Endothelial cell of umbilical vein (primary cell): ENCODE data around the gene NEDD9. TPM values are rescaled to one million over a fixed set of nuclear protein-coding genes. Genes with fewer than 3 reads are reported as not detected.

Experiments used
- BruUV-seq: library from RNA; stranded (reverse); fragments of 400-500 nt; replicated peaks from 2 replicates; lab custom pipeline; 2021; lab: Mats Ljungman, UMichigan
- CTCF ChIA-PET: fragments of 300-600, 350-600 bp; sonication (Branson Sonifier 250); formaldehyde crosslinking; loops from one replicate; lab custom pipeline; 2021; ENCODE audit warnings: antibody characterized with exemption, inconsistent platforms; lab: Charles Lee
- POLR2A ChIA-PET: fragments of 300-600, 350-600 bp; sonication (Branson Sonifier 250); formaldehyde crosslinking; loops from one replicate; lab custom pipeline; 2021; ENCODE audit warnings: antibody characterized with exemption, inconsistent platforms; lab: Charles Lee
- DNase-seq: peaks from one replicate; pipeline ENCODE4 v3.0.0-alpha.2; 2011; ENCODE audit warnings: low read depth, low spot score
- FAIRE-seq: peaks from 2 replicates; lab custom pipeline; 2011; peaks lifted over from hg19 to GRCh38; lab: Jason Lieb, UNC
- H2AFZ ChIP-seq: 2 replicates; pipeline ENCODE4 v1.6.0; 2012; ENCODE audit warnings: low read depth, low read length, control low read depth, inconsistent platforms
- H3K27ac ChIP-seq: 2 replicates; pipeline ENCODE4 v1.5.1; 2011; ENCODE audit warnings: low read depth, mild to moderate bottlenecking, control low read depth, low read length, moderate library complexity; ENCODE audit not compliant: insufficient read depth
- H3K27me3 ChIP-seq, 2 experiments: 2 replicates each; pipeline versions ENCODE4 v1.6.0 to v1.6.1; 2011; ENCODE audit warnings: low read length in 2 of 2, mixed read lengths in 1 of 2; ENCODE audit not compliant: control insufficient read depth in 2 of 2, insufficient read depth in 2 of 2
- H3K36me3 ChIP-seq, 2 experiments: 2 replicates in 1 of 2; 3 replicates in 1 of 2; pipeline ENCODE4 v1.5.1; 2011; ENCODE audit warnings: low read length in 2 of 2, mild to moderate bottlenecking in 1 of 2, moderate library complexity in 1 of 2; ENCODE audit not compliant: control insufficient read depth in 2 of 2, insufficient read depth in 2 of 2; ENCODE audit errors: extremely low read depth in 1 of 2
- H3K4me1 ChIP-seq: 3 replicates; pipeline ENCODE4 v1.5.1; 2011; ENCODE audit warnings: mild to moderate bottlenecking, low read length; ENCODE audit not compliant: control insufficient read depth, insufficient read depth; ENCODE audit errors: extremely low read depth
- H3K4me2 ChIP-seq: 2 replicates; pipeline ENCODE4 v1.6.1; 2011; ENCODE audit warnings: low read length, control low read depth, mixed read lengths; ENCODE audit not compliant: insufficient read depth
- H3K4me3 ChIP-seq, 3 experiments: fragments of 200-600 bp in 1 of 3; sonication (generic), shearing (Covaris generic) in 1 of 3; replicated peaks in 1 of 3; 2 replicates each; pipeline ENCODE4 v1.5.1; 2011 to 2016; ENCODE audit warnings: control low read depth in 3 of 3, low read length in 3 of 3, mild to moderate bottlenecking in 2 of 3, inconsistent platforms in 1 of 3, low read depth in 1 of 3, moderate library complexity in 1 of 3; ENCODE audit not compliant: insufficient read depth in 1 of 3
- H3K79me2 ChIP-seq: 2 replicates; pipeline ENCODE4 v1.6.0; 2012; ENCODE audit warnings: low read length, inconsistent platforms; ENCODE audit not compliant: control insufficient read depth, insufficient read depth
- H3K9ac ChIP-seq: replicated peaks from 2 replicates; pipeline ENCODE3; 2011; ENCODE audit warnings: low read length, control low read depth; ENCODE audit not compliant: insufficient read depth; ENCODE audit errors: extremely low read depth
- H3K9me1 ChIP-seq: replicated peaks from 3 replicates; pipeline ENCODE4 v1.6.0; 2011; ENCODE audit warnings: mild to moderate bottlenecking, low read length; ENCODE audit not compliant: control insufficient read depth, insufficient read depth; ENCODE audit errors: extremely low read depth
- H3K9me3 ChIP-seq: replicated peaks from 2 replicates; pipeline ENCODE4 v1.5.1; 2012; ENCODE audit warnings: low read length, inconsistent platforms; ENCODE audit not compliant: control insufficient read depth, insufficient read depth
- H4K20me1 ChIP-seq: replicated peaks from 2 replicates; pipeline ENCODE3; 2011; ENCODE audit warnings: mild to moderate bottlenecking, low read length; ENCODE audit not compliant: control insufficient read depth, insufficient read depth; ENCODE audit errors: extremely low read depth
- CTCF ChIP-seq, 2 donors: IDR thresholded peaks; 1 replicate in 1 of 2; 2 replicates in 1 of 2; pipeline ENCODE4 v1.5.1; 2011; ENCODE audit warnings: low read length in 2 of 2, mild to moderate bottlenecking in 2 of 2, moderate library complexity in 2 of 2, control low read depth in 1 of 2, inconsistent platforms in 1 of 2, low read depth in 1 of 2; ENCODE audit not compliant: insufficient read depth in 1 of 2; ENCODE audit errors: extremely low read depth in 1 of 2
- EZH2 ChIP-seq: IDR thresholded peaks from 2 replicates; pipeline ENCODE4 v1.6.1; 2012; ENCODE audit warnings: borderline replicate concordance, low read depth, mild to moderate bottlenecking, moderate library complexity, low read length, inconsistent platforms; ENCODE audit not compliant: severe bottlenecking
- FOS ChIP-seq: IDR thresholded peaks from 2 replicates; pipeline ENCODE4 v1.6.1; 2011; ENCODE audit warnings: mild to moderate bottlenecking, low read length, moderate library complexity, borderline replicate concordance; ENCODE audit not compliant: insufficient read depth
- GATA2 ChIP-seq: IDR thresholded peaks from 2 replicates; pipeline ENCODE4 v1.7.0; 2011; ENCODE audit warnings: low read depth, mild to moderate bottlenecking, moderate library complexity, mixed read lengths, low read length; ENCODE audit not compliant: insufficient read length, insufficient read depth
- JUN ChIP-seq: IDR thresholded peaks from 2 replicates; pipeline ENCODE4 v1.6.1; 2011; ENCODE audit warnings: borderline replicate concordance, low read depth; ENCODE audit not compliant: insufficient read length, insufficient read depth
- MAX ChIP-seq: IDR thresholded peaks from 2 replicates; pipeline ENCODE4 v1.6.1; 2011; ENCODE audit not compliant: insufficient read depth, insufficient read length
- MYC ChIP-seq: IDR thresholded peaks from one replicate; pipeline ENCODE4 v1.6.1; 2011; ENCODE audit warnings: mild to moderate bottlenecking, low read depth, low read length
- POLR2A ChIP-seq: IDR thresholded peaks from 2 replicates; pipeline ENCODE4 v1.6.1; 2012; ENCODE audit warnings: low read depth, mild to moderate bottlenecking, control low read depth, low read length
- POLR2AphosphoS5 ChIP-seq: IDR thresholded peaks from 2 replicates; pipeline ENCODE4 v1.6.1; 2012; ENCODE audit warnings: low read depth, mild to moderate bottlenecking, control low read depth, low read length, moderate library complexity; ENCODE audit not compliant: insufficient read depth
- dilution Hi-C: fragments of 300-500 bp; cut with MboI; formaldehyde crosslinking; loops from one replicate; pipeline ENCODE4 v1.15.0; 2019; ENCODE audit warnings: low sequenced_read_pairs; ENCODE audit not compliant: extremely low pct_ligation_motif_present
- intact Hi-C: fragments of 100-400 bp; cut with micrococcal nuclease; formaldehyde crosslinking; loops from one replicate; pipeline ENCODE4 v1.10.0; 2022
- polyA plus RNA-seq, 4 experiments: library from polyadenylated mRNA; depleted of rRNA in 3 of 4; stranded (reverse) in 3 of 4; unstranded in 1 of 4; fragments of >200 nt; gene quantifications; 2 replicates each; pipeline versions ENCODE4 v1.2.1 to v1.2.3, GENCODE V29; 2011 to 2012; ENCODE audit warnings: missing spikeins in 1 of 4
- total RNA-seq: library from RNA; stranded (reverse); gene quantifications from 2 replicates; pipeline ENCODE4 v1.2.3, GENCODE V29; 2021

The NEDD9 gene
- total and polyA plus RNA-seq, 2 donors (not counting 3 experiments of a cell fraction or from before 2014, with no cell fraction given): 55.2 to 61.0 TPM

GRCh38 chr6:11192167-11192566 is 40.3 kb downstream of the NEDD9 start:
- CTCF ChIA-PET: interaction anchor here (1.2 kb wide), 1 partner anchor 20 kb away, joined by 3 read pairs; no protein-coding TSS in a partner anchor
- Histone ChIP-seq H3K9me3 (no peaks in the 10 kb centered on the region), H4K20me1 (no peaks in the 10 kb centered on the region), H3K27ac (no peak overlapping the region), H3K9me1 (no peaks in the 10 kb centered on the region), H3K4me1 (peaks cover 27% of the 10 kb centered on the region), H3K27me3 (no peaks in the 10 kb centered on the region), H3K9ac (no peak overlapping the region), H3K36me3 (peaks cover 17 to 35% of the 10 kb centered on the region in 2 experiments), H2AFZ (no peak overlapping the region), H3K4me3 (no peak overlapping the region), H3K4me2 (no peak overlapping the region), H3K79me2 (peaks cover 9% of the 10 kb centered on the region)
- dilution Hi-C loops (no loop called here), intact Hi-C loops (no loop called here)
- no TSS peak for BruUV-seq
- DNase-seq: no peak
- TF ChIP-seq MAX: no peak
- no peak for TF ChIP-seq GATA2
- no peak for TF ChIP-seq FOS
- no peak for TF ChIP-seq POLR2AphosphoS5
- TF ChIP-seq POLR2A: no peak
- TF ChIP-seq JUN: no peak
- no peak for TF ChIP-seq EZH2
- no peak for TF ChIP-seq MYC
- no peak for TF ChIP-seq CTCF (IDR thresholded peaks at IDR 0.05; ENCODE audit: extremely low read depth in 1 of 2, insufficient read depth in 1 of 2, low read depth in 1 of 2, low read length in 2 of 2)
- no peak for FAIRE-seq
- POLR2A ChIA-PET: no interaction called here
